NCI-H510A (cell line): ENCODE results near the gene ZNF426.

Experiments used
- DNase-seq: peaks from one replicate; lab custom pipeline; 2025; lab: John Stamatoyannopoulos, UW

The ZNF426 gene

GRCh38 chr19:9498183-9498902 lies 40.1 kb downstream of the ZNF426 start, which contains the start of gene ZNF560:
Gene ZNF560 (minus strand): TSS chr19:9498616. CDS start chr19:9475313, 23,303 bp downstream.
- DNase-seq, result peak; percentile 18

- DNase-seq, result no peak
These were observed 44.3 kb downstream of the ZNF426 start for GRCh38 chr19:9494096-9494495.

DNA sequence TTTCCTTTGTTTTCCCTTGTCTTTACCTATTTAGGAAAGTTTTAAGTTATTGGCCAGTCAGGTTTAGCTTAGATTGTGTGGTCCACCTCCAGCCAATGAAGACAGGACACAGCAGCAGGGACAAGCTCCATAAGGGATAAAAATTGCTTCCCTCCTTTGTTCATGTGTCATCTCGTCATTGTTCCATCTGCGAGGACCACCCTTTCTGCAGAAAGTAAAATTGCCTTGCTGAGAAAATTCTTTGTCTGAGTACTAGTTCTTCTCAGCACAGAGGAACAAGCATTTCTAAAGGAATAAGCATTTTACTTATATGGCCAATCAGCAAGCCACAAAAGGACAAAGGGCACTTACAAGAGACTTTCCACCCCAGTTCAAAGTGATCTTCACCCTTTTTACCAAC lies 51.4 kb downstream of the ZNF426 start:
- no peak for DNase-seq

DNA sequence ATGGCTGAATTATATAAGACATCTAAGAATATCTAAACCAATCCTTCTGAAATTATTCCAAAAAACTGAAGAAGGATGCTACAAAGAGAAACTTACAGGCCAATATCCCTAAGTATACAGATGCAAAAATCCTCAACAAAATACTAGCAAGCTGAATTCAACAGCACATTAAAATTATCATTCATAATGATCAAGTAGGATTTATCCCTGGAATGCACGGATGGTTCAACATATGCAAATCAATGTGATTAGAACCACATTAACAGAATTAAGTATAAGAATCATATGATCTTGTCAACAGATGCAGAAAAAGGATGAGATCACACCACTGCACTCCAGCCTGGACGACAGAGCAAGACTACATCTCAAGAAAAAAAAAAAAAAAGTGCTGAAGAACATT lies 53.3 kb downstream of the ZNF426 start:
- DNase-seq, result no peak

DNA sequence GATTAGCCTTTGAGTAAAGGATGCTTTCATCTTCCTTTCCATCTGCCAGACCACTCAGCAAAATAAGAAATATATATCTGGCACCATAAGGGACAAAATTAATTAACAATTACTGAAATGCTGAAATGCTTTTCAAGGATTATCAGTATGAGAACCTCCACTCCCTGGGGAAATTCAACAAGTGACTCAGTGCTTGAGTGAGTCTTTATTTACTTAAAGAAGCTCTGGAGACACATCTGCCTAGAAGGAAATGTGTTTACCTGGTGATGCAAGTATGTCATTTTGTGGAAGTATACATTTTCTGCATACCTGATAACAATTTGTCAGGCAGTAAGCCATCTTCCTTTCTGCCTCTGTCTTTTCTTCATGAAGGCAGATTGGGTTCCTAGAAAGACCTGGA lies 63.5 kb downstream of the ZNF426 start:
- no peak for DNase-seq
